ENCODE results near the gene PBX1.

DNA sequence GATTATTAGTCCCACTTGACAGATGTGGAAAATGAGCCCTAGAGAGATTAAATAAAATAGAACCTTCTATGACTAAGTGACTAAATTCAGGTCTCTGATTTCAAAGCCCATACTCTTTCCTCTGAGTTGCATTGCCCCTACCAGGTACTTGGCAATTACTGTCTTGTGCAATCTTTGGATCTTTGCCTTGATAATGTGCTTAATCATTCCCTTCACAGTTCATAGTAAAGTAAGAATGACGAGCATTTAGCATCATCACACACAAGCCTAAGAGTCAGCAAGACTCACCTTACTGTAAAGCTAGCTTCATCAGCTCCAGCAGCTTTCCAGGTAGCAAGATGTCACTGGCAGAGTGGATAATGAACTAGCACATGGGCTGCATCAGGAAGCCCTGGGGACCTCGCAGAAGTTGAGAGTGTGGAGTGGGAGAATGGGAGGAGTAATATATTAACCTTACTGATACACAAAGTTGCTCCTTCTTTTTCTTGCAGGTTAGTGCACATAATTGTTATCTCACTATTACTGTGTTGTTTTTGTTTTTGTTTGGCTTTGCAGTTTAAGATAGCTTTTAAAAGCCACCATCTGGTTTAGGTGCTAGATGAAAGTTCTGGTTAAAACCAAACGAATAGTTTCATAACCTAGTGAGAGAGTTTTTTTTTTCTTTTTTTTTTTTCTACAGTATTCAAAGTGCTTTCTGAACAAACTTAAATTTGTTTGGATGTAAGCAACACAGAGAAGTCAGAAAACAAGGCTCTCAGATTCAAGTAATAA is 71.8 kb downstream of the PBX1 start:
- TF ChIP-seq, protein P1, sequence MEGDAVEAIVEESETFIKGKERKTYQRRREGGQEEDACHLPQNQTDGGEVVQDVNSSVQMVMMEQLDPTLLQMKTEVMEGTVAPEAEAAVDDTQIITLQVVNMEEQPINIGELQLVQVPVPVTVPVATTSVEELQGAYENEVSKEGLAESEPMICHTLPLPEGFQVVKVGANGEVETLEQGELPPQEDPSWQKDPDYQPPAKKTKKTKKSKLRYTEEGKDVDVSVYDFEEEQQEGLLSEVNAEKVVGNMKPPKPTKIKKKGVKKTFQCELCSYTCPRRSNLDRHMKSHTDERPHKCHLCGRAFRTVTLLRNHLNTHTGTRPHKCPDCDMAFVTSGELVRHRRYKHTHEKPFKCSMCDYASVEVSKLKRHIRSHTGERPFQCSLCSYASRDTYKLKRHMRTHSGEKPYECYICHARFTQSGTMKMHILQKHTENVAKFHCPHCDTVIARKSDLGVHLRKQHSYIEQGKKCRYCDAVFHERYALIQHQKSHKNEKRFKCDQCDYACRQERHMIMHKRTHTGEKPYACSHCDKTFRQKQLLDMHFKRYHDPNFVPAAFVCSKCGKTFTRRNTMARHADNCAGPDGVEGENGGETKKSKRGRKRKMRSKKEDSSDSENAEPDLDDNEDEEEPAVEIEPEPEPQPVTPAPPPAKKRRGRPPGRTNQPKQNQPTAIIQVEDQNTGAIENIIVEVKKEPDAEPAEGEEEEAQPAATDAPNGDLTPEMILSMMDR (tag by site-specific recombination; IDR thresholded peaks at IDR 0.05): no peak
- TF ChIP-seq ZSCAN23 (tag by site-specific recombination; IDR thresholded peaks at IDR 0.05) (no peak), ZNF473 (tag by site-specific recombination; IDR thresholded peaks at IDR 0.05) (no peak), MEIS1 (CRISPR knock-in tag; IDR thresholded peaks at IDR 0.05; ENCODE audit: borderline replicate concordance) (no peak), ZBTB1 (tag by site-specific recombination; IDR thresholded peaks at IDR 0.05) (no peak), SALL2 (tag by site-specific recombination; IDR thresholded peaks at IDR 0.05; ENCODE audit: borderline replicate concordance) (no peak), ZNF548 (tag by site-specific recombination; IDR thresholded peaks at IDR 0.05) (no peak), ZNF560 (tag by site-specific recombination; IDR thresholded peaks at IDR 0.05; ENCODE audit: borderline replicate concordance) (no peak), KLF9 (tag by site-specific recombination; IDR thresholded peaks at IDR 0.05; ENCODE audit: low read depth) (no peak)
- TF ChIP-seq, protein P2, sequence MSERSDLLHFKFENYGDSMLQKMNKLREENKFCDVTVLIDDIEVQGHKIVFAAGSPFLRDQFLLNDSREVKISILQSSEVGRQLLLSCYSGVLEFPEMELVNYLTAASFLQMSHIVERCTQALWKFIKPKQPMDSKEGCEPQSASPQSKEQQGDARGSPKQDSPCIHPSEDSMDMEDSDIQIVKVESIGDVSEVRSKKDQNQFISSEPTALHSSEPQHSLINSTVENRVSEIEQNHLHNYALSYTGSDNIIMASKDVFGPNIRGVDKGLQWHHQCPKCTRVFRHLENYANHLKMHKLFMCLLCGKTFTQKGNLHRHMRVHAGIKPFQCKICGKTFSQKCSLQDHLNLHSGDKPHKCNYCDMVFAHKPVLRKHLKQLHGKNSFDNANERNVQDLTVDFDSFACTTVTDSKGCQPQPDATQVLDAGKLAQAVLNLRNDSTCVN (tag by site-specific recombination; optimal IDR thresholded peaks at IDR 0.05): no peak
